Measurements from ENCODE around the gene SPOCK1. TPM values are rescaled to one million over a fixed set of nuclear protein-coding genes. Genes with fewer than 3 reads are reported as not detected.

Gene SPOCK1
- total RNA-seq, 1 experiment from 2014 or later: 9.8 TPM

GRCh38 chr5:137350791-137351190 lies 148.3 kb downstream of the SPOCK1 start:
- Histone ChIP-seq H3K79me2 (ENCODE audit: low read length) (no peaks in the 10 kb centered on the region), H3K27me3 (ENCODE audit: low read length) (no peaks in the 10 kb centered on the region), H3K36me3 (ENCODE audit: low read depth, low read length) (no peaks in the 10 kb centered on the region), H3K9ac (ENCODE audit: low read length) (no peak overlapping the region), H3K4me2 (ENCODE audit: low read length) (no peak overlapping the region), H3K4me3 (ENCODE audit: low read length) (no peak overlapping the region), H3K27ac (ENCODE audit: low read length) (no peak overlapping the region), H4K20me1 (ENCODE audit: low read length) (no peaks in the 10 kb centered on the region), H3K9me3 (ENCODE audit: low read length) (no peaks in the 10 kb centered on the region), H3K4me1 (ENCODE audit: insufficient read depth, low read length) (peaks cover 14% of the 10 kb centered on the region), H3K9me2 (replicated peaks; ENCODE audit: low read length) (no peaks in the 10 kb centered on the region), H2AFZ (ENCODE audit: low read length) (no peak overlapping the region), H3F3A (ENCODE audit: low read length, unreplicated experiment) (no peaks in the 10 kb centered on the region)
- ATAC-seq (no peak), DNase-seq (no peak)
- ChIA-PET POLR2A (ENCODE audit: unreplicated experiment) (no interaction called here), CTCF (no interaction called here)
- TF ChIP-seq EZH2 (IDR thresholded peaks at IDR 0.05; ENCODE audit: low read length, unreplicated experiment) (no peak), EZH2phosphoT487 (IDR thresholded peaks at IDR 0.05; ENCODE audit: borderline replicate concordance, low read length) (no peak), CTCF (conservative IDR thresholded peaks at IDR 0.05; ENCODE audit: low read depth, low read length) (no peak)
- intact Hi-C loops (cut with micrococcal nuclease): no loop called here
- BruUV-seq (replicated peaks): no TSS peak

- no TSS peak for BruUV-seq (replicated peaks)
- CTCF ChIA-PET: no interaction called here
- no peak for DNase-seq
Observed at GRCh38 chr5:137348759-137349158, 150.4 kb downstream of the SPOCK1 start.

More at GRCh38 chr5:137348759-137349158, 150.4 kb downstream of the SPOCK1 start:
- Histone ChIP-seq H3K36me3 (ENCODE audit: low read depth, low read length) (no peaks in the 10 kb centered on the region), H3K4me1 (ENCODE audit: insufficient read depth, low read length) (peaks cover 14% of the 10 kb centered on the region), H3K9me3 (ENCODE audit: low read length) (no peaks in the 10 kb centered on the region), H3K4me2 (ENCODE audit: low read length) (no peak overlapping the region), H4K20me1 (ENCODE audit: low read length) (no peaks in the 10 kb centered on the region), H3K9me2 (replicated peaks; ENCODE audit: low read length) (no peaks in the 10 kb centered on the region), H3F3A (ENCODE audit: low read length, unreplicated experiment) (no peaks in the 10 kb centered on the region), H3K27ac (ENCODE audit: low read length) (no peak overlapping the region), H2AFZ (ENCODE audit: low read length) (no peak overlapping the region), H3K79me2 (ENCODE audit: low read length) (no peaks in the 10 kb centered on the region), H3K9ac (ENCODE audit: low read length) (no peak overlapping the region), H3K4me3 (ENCODE audit: low read length) (no peak overlapping the region), H3K27me3 (ENCODE audit: low read length) (no peaks in the 10 kb centered on the region)
- TF ChIP-seq EZH2 (IDR thresholded peaks at IDR 0.05; ENCODE audit: low read length, unreplicated experiment) (no peak), CTCF (conservative IDR thresholded peaks at IDR 0.05; ENCODE audit: low read depth, low read length) (no peak), EZH2phosphoT487 (IDR thresholded peaks at IDR 0.05; ENCODE audit: borderline replicate concordance, low read length) (no peak)
- no peak for ATAC-seq
- intact Hi-C loops (cut with micrococcal nuclease): no loop called here
- POLR2A ChIA-PET (ENCODE audit: unreplicated experiment): interaction anchor here (0.5 kb wide), 1 partner anchor 153 kb away, joined by 3 read pairs; no protein-coding TSS in a partner anchor
